H9 (cell line): ENCODE results near the gene CLCN5. TPM values are rescaled to one million over a fixed set of nuclear protein-coding genes. Genes with fewer than 3 reads are reported as not detected.

Experiments used
- DNase-seq: peaks from one replicate; pipeline ENCODE4 v3.0.0-alpha.2; 2017
- H2AFZ ChIP-seq: one replicate; pipeline ENCODE4 v1.6.1; 2013; ENCODE audit warnings: mild to moderate bottlenecking, low read length, control low read depth, moderate library complexity
- H2AK5ac ChIP-seq: 2 replicates; pipeline ENCODE4 v1.6.1; 2013; ENCODE audit warnings: low read length, control low read depth, mixed read lengths; ENCODE audit not compliant: insufficient read length
- H2BK120ac ChIP-seq: one replicate; pipeline ENCODE4 v1.6.1; 2013; ENCODE audit warnings: low read depth, mild to moderate bottlenecking, low read length, control low read depth, inconsistent platforms; ENCODE audit not compliant: poor library complexity, severe bottlenecking
- H2BK12ac ChIP-seq: 2 replicates; pipeline ENCODE4 v1.6.1; 2013; ENCODE audit warnings: low read length, control low read depth, mixed read lengths, low read depth; ENCODE audit not compliant: insufficient read length
- H2BK15ac ChIP-seq: 2 replicates; pipeline ENCODE4 v1.6.1; 2013; ENCODE audit warnings: low read depth, low read length, control low read depth
- H2BK20ac ChIP-seq: one replicate; pipeline ENCODE4 v1.6.1; 2013; ENCODE audit warnings: low read depth, mild to moderate bottlenecking, low read length, control low read depth, inconsistent platforms; ENCODE audit not compliant: poor library complexity, severe bottlenecking
- H2BK5ac ChIP-seq: 2 replicates; pipeline ENCODE4 v1.6.1; 2013; ENCODE audit warnings: low read length, control low read depth, mixed read lengths; ENCODE audit not compliant: insufficient read length
- H3K14ac ChIP-seq: 2 replicates; pipeline ENCODE4 v1.6.1; 2013; ENCODE audit warnings: low read length, control low read depth; ENCODE audit not compliant: insufficient read depth
- H3K18ac ChIP-seq: 2 replicates; pipeline ENCODE4 v1.6.1; 2013; ENCODE audit warnings: low read depth, mild to moderate bottlenecking, mixed read lengths, low read length, control low read depth; ENCODE audit not compliant: insufficient read length
- H3K23ac ChIP-seq: 2 replicates; pipeline ENCODE4 v1.6.1; 2013; ENCODE audit warnings: low read length, control low read depth, mixed read lengths, low read depth; ENCODE audit not compliant: insufficient read length
- H3K23me2 ChIP-seq: 2 replicates; pipeline ENCODE4 v1.6.1; 2013; ENCODE audit warnings: low read depth, mild to moderate bottlenecking, mixed read lengths, low read length, control low read depth; ENCODE audit not compliant: insufficient read length, poor library complexity, severe bottlenecking
- H3K27ac ChIP-seq: 2 replicates; pipeline ENCODE4 v1.5.1; 2013; ENCODE audit warnings: low read length, control low read depth, mixed read lengths, low read depth; ENCODE audit not compliant: insufficient read length
- H3K27me3 ChIP-seq: 2 replicates; pipeline ENCODE4 v1.6.1; 2013; ENCODE audit warnings: low read length, control low read depth, inconsistent platforms; ENCODE audit not compliant: insufficient read depth
- H3K4ac ChIP-seq: 2 replicates; pipeline ENCODE4 v1.6.1; 2013; ENCODE audit warnings: low read depth, mild to moderate bottlenecking, control low read depth, inconsistent platforms, low read length, moderate library complexity
- H3K4me1 ChIP-seq: 2 replicates; pipeline ENCODE4 v1.6.1; 2013; ENCODE audit warnings: low read length, control low read depth, inconsistent platforms; ENCODE audit not compliant: insufficient read depth
- H3K4me2 ChIP-seq: 2 replicates; pipeline ENCODE4 v1.6.1; 2013; ENCODE audit warnings: low read length, control low read depth, mixed read lengths; ENCODE audit not compliant: insufficient read length, insufficient read depth
- H3K56ac ChIP-seq: 2 replicates; pipeline ENCODE4 v1.6.1; 2013; ENCODE audit warnings: low read depth, mild to moderate bottlenecking, mixed read lengths, low read length, control low read depth; ENCODE audit not compliant: insufficient read length
- H3K79me1 ChIP-seq: 2 replicates; pipeline ENCODE4 v1.6.1; 2013; ENCODE audit warnings: low read depth, mild to moderate bottlenecking, moderate library complexity, low read length, control low read depth, inconsistent platforms; ENCODE audit not compliant: insufficient read depth, poor library complexity, severe bottlenecking
- H3K79me2 ChIP-seq: 2 replicates; pipeline ENCODE4 v1.6.1; 2013; ENCODE audit warnings: low read length, control low read depth, inconsistent platforms; ENCODE audit not compliant: insufficient read depth
- H3K9ac ChIP-seq: 2 replicates; pipeline ENCODE4 v1.6.1; 2013; ENCODE audit warnings: low read length, control low read depth, mixed read lengths; ENCODE audit not compliant: insufficient read length; ENCODE audit errors: extremely low read depth
- H3K9me3 ChIP-seq: one replicate; pipeline ENCODE4 v1.6.1; 2013; ENCODE audit warnings: low read depth, low read length, inconsistent platforms; ENCODE audit not compliant: control insufficient read depth
- H3T11ph ChIP-seq: one replicate; pipeline ENCODE4 v1.6.1; 2013; ENCODE audit warnings: mild to moderate bottlenecking, low read length, control low read depth, inconsistent platforms
- H4K20me1 ChIP-seq: one replicate; pipeline ENCODE4 v1.6.1; 2013; ENCODE audit not compliant: control insufficient read depth, insufficient read length, insufficient read depth
- H4K5ac ChIP-seq: 2 replicates; pipeline ENCODE4 v1.6.1; 2013; ENCODE audit warnings: low read depth, mild to moderate bottlenecking, mixed read lengths, low read length, control low read depth; ENCODE audit not compliant: insufficient read length
- H4K8ac ChIP-seq: replicated peaks from 2 replicates; pipeline ENCODE4 v1.6.1; 2013; ENCODE audit warnings: low read length, control low read depth, mixed read lengths, low read depth; ENCODE audit not compliant: insufficient read length
- H4K91ac ChIP-seq: 2 replicates; pipeline ENCODE4 v1.6.1; 2013; ENCODE audit warnings: low read depth, mild to moderate bottlenecking, moderate library complexity, mixed read lengths, low read length, control low read depth; ENCODE audit not compliant: insufficient read length
- H3K27ac Mint-ChIP-seq, 3 experiments: 2 replicates in 2 of 3; 3 replicates in 1 of 3; pipeline ENCODE4 v1.8.0; 2020 to 2021; ENCODE audit warnings: mixed read lengths in 3 of 3, mild to moderate bottlenecking in 1 of 3, moderate library complexity in 1 of 3
- H3K27me3 Mint-ChIP-seq: 2 replicates; pipeline ENCODE4 v1.8.0; 2021; ENCODE audit warnings: low read depth, mild to moderate bottlenecking, moderate library complexity, mixed read lengths
- H3K36me3 Mint-ChIP-seq, 3 experiments: 2 replicates in 2 of 3; 3 replicates in 1 of 3; pipeline ENCODE4 v1.8.0; 2020 to 2021; ENCODE audit warnings: low read depth in 3 of 3, mixed read lengths in 3 of 3; ENCODE audit not compliant: insufficient read depth in 1 of 3
- H3K4me1 Mint-ChIP-seq, 2 experiments: 2 replicates each; pipeline ENCODE4 v1.8.0; 2020; ENCODE audit warnings: mixed read lengths in 2 of 2
- H3K4me3 Mint-ChIP-seq, 2 experiments: 2 replicates in 1 of 2; 3 replicates in 1 of 2; pipeline ENCODE4 v1.8.0; 2020 to 2021; ENCODE audit warnings: mild to moderate bottlenecking in 2 of 2, mixed read lengths in 2 of 2, moderate library complexity in 1 of 2
- H3K9me3 Mint-ChIP-seq, 2 experiments: 2 replicates in 1 of 2; 3 replicates in 1 of 2; pipeline ENCODE4 v1.8.0; 2020; ENCODE audit warnings: mild to moderate bottlenecking in 2 of 2, mixed read lengths in 2 of 2, moderate library complexity in 1 of 2
- WGBS: extraction: QIAGEN DNeasy Blood & Tissue Kit; methylation state at CpG from one replicate; pipeline ENCODE4 v1.1.7; 2013; ENCODE audit warnings: missing lambda C conversion rate, low lambda C conversion rate, mixed read lengths; ENCODE audit not compliant: insufficient read length; ENCODE audit errors: extremely low coverage; 5-methylcytosine and 5-hydroxymethylcytosine counted together
- total RNA-seq: library from RNA; stranded (reverse); gene quantifications from 2 replicates; pipeline ENCODE4 v1.2.1, GENCODE V29; 2021
- TF ChIP-seq, protein P1 (sequence below): fragments of 200-600 bp; sonication (generic); conservative IDR thresholded peaks from 3 replicates; pipeline ENCODE4 v1.8.0; 2021; ENCODE audit warnings: antibody characterized with exemption, mild to moderate bottlenecking

CLCN5 gene
- total RNA-seq, 1 experiment from 2014 or later = 5.9 TPM

DNA sequence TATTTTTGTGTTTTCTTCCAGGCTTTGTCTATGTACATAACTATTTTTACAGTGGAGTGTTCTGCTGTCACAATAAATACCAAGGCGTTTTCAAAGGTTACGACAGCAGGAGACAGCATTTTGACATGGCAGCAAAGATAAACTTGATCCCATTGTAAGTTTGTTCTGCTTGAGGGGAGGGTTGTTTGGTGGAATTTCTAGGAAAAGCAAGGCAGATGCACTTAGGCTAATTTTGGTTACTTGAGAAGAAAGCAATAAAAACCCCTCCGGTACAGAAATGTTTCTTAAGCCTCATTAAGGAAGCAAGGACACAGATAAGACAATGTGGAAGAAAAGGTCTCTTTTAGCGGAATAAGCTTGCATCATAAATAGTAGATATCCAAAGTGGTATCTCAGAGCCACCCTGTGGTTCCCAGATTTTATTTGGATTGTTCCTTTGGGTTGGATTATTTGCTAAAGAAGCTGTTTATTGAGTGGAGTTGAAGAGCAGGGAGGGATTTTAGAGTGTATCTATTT lies 54.3 kb downstream of the CLCN5 start:
- Histone ChIP-seq H3K4me1 (no peaks in the 10 kb centered on the region), H2BK12ac (no peak overlapping the region), H3T11ph (no peak overlapping the region), H4K91ac (no peak overlapping the region), H2AFZ (no peak overlapping the region), H2BK15ac (no peak overlapping the region), H3K79me1 (no peaks in the 10 kb centered on the region), H3K56ac (no peak overlapping the region), H3K23ac (no peak overlapping the region), H3K9me3 (peaks cover 20% of the 10 kb centered on the region), H4K5ac (no peak overlapping the region), H3K4me2 (no peak overlapping the region), H3K18ac (no peak overlapping the region), H2AK5ac (no peak overlapping the region), H3K23me2 (no peaks in the 10 kb centered on the region), H3K27ac (no peak overlapping the region), H3K14ac (no peak overlapping the region), H3K27me3 (no peaks in the 10 kb centered on the region), H2BK5ac (no peak overlapping the region), H2BK120ac (no peak overlapping the region), H3K9ac (no peak overlapping the region), H4K8ac (no peak overlapping the region), H2BK20ac (no peak overlapping the region), H3K4ac (no peak overlapping the region), H3K79me2 (no peaks in the 10 kb centered on the region), H4K20me1 (no peaks in the 10 kb centered on the region)
- H3K27me3 Mint-ChIP-seq = no peaks in the 10 kb centered on the region; the same call in 1 of the 2 replicates
- no peak overlapping the region for H3K4me3 Mint-ChIP-seq
- no peak for DNase-seq
- H3K4me1 Mint-ChIP-seq = no peaks in the 10 kb centered on the region
- TF ChIP-seq, protein P1, sequence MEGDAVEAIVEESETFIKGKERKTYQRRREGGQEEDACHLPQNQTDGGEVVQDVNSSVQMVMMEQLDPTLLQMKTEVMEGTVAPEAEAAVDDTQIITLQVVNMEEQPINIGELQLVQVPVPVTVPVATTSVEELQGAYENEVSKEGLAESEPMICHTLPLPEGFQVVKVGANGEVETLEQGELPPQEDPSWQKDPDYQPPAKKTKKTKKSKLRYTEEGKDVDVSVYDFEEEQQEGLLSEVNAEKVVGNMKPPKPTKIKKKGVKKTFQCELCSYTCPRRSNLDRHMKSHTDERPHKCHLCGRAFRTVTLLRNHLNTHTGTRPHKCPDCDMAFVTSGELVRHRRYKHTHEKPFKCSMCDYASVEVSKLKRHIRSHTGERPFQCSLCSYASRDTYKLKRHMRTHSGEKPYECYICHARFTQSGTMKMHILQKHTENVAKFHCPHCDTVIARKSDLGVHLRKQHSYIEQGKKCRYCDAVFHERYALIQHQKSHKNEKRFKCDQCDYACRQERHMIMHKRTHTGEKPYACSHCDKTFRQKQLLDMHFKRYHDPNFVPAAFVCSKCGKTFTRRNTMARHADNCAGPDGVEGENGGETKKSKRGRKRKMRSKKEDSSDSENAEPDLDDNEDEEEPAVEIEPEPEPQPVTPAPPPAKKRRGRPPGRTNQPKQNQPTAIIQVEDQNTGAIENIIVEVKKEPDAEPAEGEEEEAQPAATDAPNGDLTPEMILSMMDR = no peak
- peaks cover 48 to 52% of the 10 kb centered on the region in 2 experiments for H3K9me3 Mint-ChIP-seq
- H3K27ac Mint-ChIP-seq = no peak overlapping the region
- no CpG with 5 or more reads among the region's 4 CpGs for WGBS
- H3K36me3 Mint-ChIP-seq = no peaks in the 10 kb centered on the region; a peak in 2 of 7 replicates
